CD14-positive monocyte (primary cell): ENCODE measurements around the gene PRSS16. TPM values are rescaled to one million over a fixed set of nuclear protein-coding genes. Genes with fewer than 3 reads are reported as not detected.

ENCODE experiments used
- DNase-seq, 3 donors: peaks; one replicate each; pipeline ENCODE4 v3.0.0-alpha.2; 2011 to 2022
- H2AFZ ChIP-seq: 2 replicates; pipeline ENCODE4 v1.6.0; 2012; ENCODE audit warnings: mild to moderate bottlenecking, low read depth, low read length, inconsistent platforms; ENCODE audit not compliant: insufficient read depth, poor library complexity, severe bottlenecking
- H3K27ac ChIP-seq, 2 donors: 1 replicate in 1 of 2; 2 replicates in 1 of 2; pipeline ENCODE4 v1.5.1; 2012 to 2013; ENCODE audit warnings: low read length in 2 of 2, control low read depth in 1 of 2, inconsistent platforms in 1 of 2, low read depth in 1 of 2, mild to moderate bottlenecking in 1 of 2
- H3K27me3 ChIP-seq, 2 donors: one replicate each; pipeline versions ENCODE4 v1.6.0 to v1.6.1; 2011 to 2013; ENCODE audit warnings: low read length in 2 of 2; ENCODE audit not compliant: control insufficient read depth in 2 of 2, insufficient read depth in 2 of 2
- H3K36me3 ChIP-seq, 2 donors: replicated peaks in 1 of 2; 1 replicate in 1 of 2; 2 replicates in 1 of 2; pipeline versions ENCODE4 v1.5.1 to v1.6.1; 2012 to 2013; ENCODE audit warnings: low read length in 2 of 2, control low read depth in 1 of 2, inconsistent platforms in 1 of 2, mild to moderate bottlenecking in 1 of 2; ENCODE audit not compliant: insufficient read depth in 2 of 2, control insufficient read depth in 1 of 2
- H3K4me1 ChIP-seq, 2 donors: 1 replicate in 1 of 2; 2 replicates in 1 of 2; pipeline versions ENCODE4 v1.5.1 to v1.6.1; 2012 to 2013; ENCODE audit warnings: low read length in 2 of 2, control low read depth in 1 of 2, inconsistent platforms in 1 of 2, mild to moderate bottlenecking in 1 of 2, moderate library complexity in 1 of 2; ENCODE audit not compliant: insufficient read depth in 2 of 2, control insufficient read depth in 1 of 2
- H3K4me2 ChIP-seq: replicated peaks from 2 replicates; pipeline ENCODE3; 2012; ENCODE audit warnings: low read length, moderate library complexity, mild to moderate bottlenecking; ENCODE audit not compliant: poor library complexity, severe bottlenecking; ENCODE audit errors: extremely low read depth
- H3K4me3 ChIP-seq, 3 experiments: fragments of 200-600 bp in 1 of 3; sonication (generic) in 1 of 3; replicated peaks in 1 of 3; 1 replicate in 2 of 3; 2 replicates in 1 of 3; pipeline ENCODE4 v1.5.1; 2011 to 2013; ENCODE audit warnings: low read length in 3 of 3, mild to moderate bottlenecking in 3 of 3, control low read depth in 2 of 3, low read depth in 2 of 3, inconsistent platforms in 1 of 3, moderate library complexity in 1 of 3
- H3K79me2 ChIP-seq: 2 replicates; pipeline ENCODE4 v1.6.0; 2012; ENCODE audit warnings: mild to moderate bottlenecking, control low read depth, inconsistent platforms, low read length, moderate library complexity; ENCODE audit not compliant: insufficient read depth
- H3K9ac ChIP-seq: 2 replicates; pipeline ENCODE4 v1.6.0; 2017; ENCODE audit warnings: low read length, mild to moderate bottlenecking; ENCODE audit not compliant: insufficient read depth, poor library complexity, severe bottlenecking
- H3K9me3 ChIP-seq, 2 donors: replicated peaks in 1 of 2; 1 replicate in 1 of 2; 2 replicates in 1 of 2; pipeline versions ENCODE4 v1.5.1 to v1.6.1; 2012 to 2013; ENCODE audit warnings: low read length in 2 of 2, control low read depth in 1 of 2; ENCODE audit not compliant: control insufficient read depth in 1 of 2, insufficient read depth in 1 of 2
- H4K20me1 ChIP-seq: 2 replicates; pipeline ENCODE4 v1.6.0; 2012; ENCODE audit warnings: mild to moderate bottlenecking, low read length, control low read depth, moderate library complexity; ENCODE audit not compliant: insufficient read depth
- H3K27ac Mint-ChIP-seq, 7 donors: one replicate each; pipeline ENCODE4 v1.8.0; 2020; ENCODE audit warnings: mild to moderate bottlenecking in 7 of 7, mixed read lengths in 7 of 7, moderate library complexity in 6 of 7, inconsistent platforms in 2 of 7
- H3K27me3 Mint-ChIP-seq, 3 donors: one replicate each; pipeline ENCODE4 v1.8.0; 2021 to 2022; ENCODE audit warnings: low read depth in 3 of 3, mild to moderate bottlenecking in 3 of 3, mixed read lengths in 3 of 3, moderate library complexity in 3 of 3, inconsistent platforms in 1 of 3
- H3K36me3 Mint-ChIP-seq, 2 donors: one replicate each; pipeline ENCODE4 v1.8.0; 2020; ENCODE audit warnings: mixed read lengths in 2 of 2, inconsistent platforms in 1 of 2, mild to moderate bottlenecking in 1 of 2
- H3K4me1 Mint-ChIP-seq: one replicate; pipeline ENCODE4 v1.8.0; 2020; ENCODE audit warnings: mild to moderate bottlenecking, mixed read lengths
- H3K4me3 Mint-ChIP-seq, 2 donors: one replicate each; pipeline ENCODE4 v1.8.0; 2020; ENCODE audit warnings: mild to moderate bottlenecking in 2 of 2, mixed read lengths in 2 of 2, moderate library complexity in 1 of 2
- H3K9me3 Mint-ChIP-seq, 7 donors: one replicate each; pipeline ENCODE4 v1.8.0; 2020 to 2022; ENCODE audit warnings: mixed read lengths in 7 of 7, mild to moderate bottlenecking in 6 of 7, moderate library complexity in 6 of 7, inconsistent platforms in 2 of 7
- CTCF ChIP-seq: fragments of 200-600 bp; IDR thresholded peaks from one replicate; pipeline ENCODE4 v1.8.0; 2022; ENCODE audit warnings: antibody characterized with exemption, mild to moderate bottlenecking
- WGBS: methylation state at CpG from one replicate; pipeline ENCODE4 v1.1.5; 2013; ENCODE audit warnings: missing lambda C conversion rate; ENCODE audit not compliant: insufficient coverage; 5-methylcytosine and 5-hydroxymethylcytosine counted together
- intact Hi-C, 2 donors: fragments of 100-400 bp; cut with micrococcal nuclease; formaldehyde crosslinking; loops; one replicate each; pipeline versions ENCODE4 v1.15.0 to v1.15.1; 2023
- polyA plus RNA-seq, 3 donors: library from polyadenylated mRNA; depleted of rRNA in 1 of 3; unstranded in 2 of 3; stranded (reverse) in 1 of 3; fragments of 300-500 nt in 2 of 3; fragments of >200 nt in 1 of 3; fragmentation: Illumina TruSeq in 2 of 3; gene quantifications; 1 replicate in 2 of 3; 2 replicates in 1 of 3; pipeline ENCODE4 v1.2.3, GENCODE V29; 2012 to 2021

The PRSS16 gene
- polyA plus RNA-seq, 3 donors: not detected

GRCh38 chr6:27230758-27231111, 16.8 kb upstream of the PRSS16 start:
- H3K27me3 ChIP-seq: peaks cover 43 to 72% of the 10 kb centered on the region in 2 donors
- Mint-ChIP-seq H3K4me1 (no peaks in the 10 kb centered on the region), H3K4me3 (peak overlapping the region in 1 of 2 donors; percentile 74), H3K36me3 (no peaks in the 10 kb centered on the region), H3K27me3 (peaks cover 64 to 72% (median 70%) of the 10 kb centered on the region in 3 donors), H3K27ac (no peak overlapping the region), H3K9me3 (peaks cover 2 to 36% (median 28%) of the 10 kb centered on the region in 7 donors)
- H3K79me2 ChIP-seq: no peaks in the 10 kb centered on the region
- H3K9ac ChIP-seq: no peak overlapping the region
- no peak overlapping the region for H3K4me3 ChIP-seq
- WGBS: 80% methylated on average over 1 of the region's 7 CpGs
- H3K4me2 ChIP-seq: no peak overlapping the region
- no peak overlapping the region for H2AFZ ChIP-seq
- peaks cover 4 to 35% of the 10 kb centered on the region in 2 donors for H3K9me3 ChIP-seq
- H3K4me1 ChIP-seq: no peaks in the 10 kb centered on the region
- H4K20me1 ChIP-seq: no peaks in the 10 kb centered on the region
- DNase-seq: no peak
- TF ChIP-seq CTCF: no peak
- no peak overlapping the region for H3K27ac ChIP-seq
- no peaks in the 10 kb centered on the region for H3K36me3 ChIP-seq
- intact Hi-C loops: no loop called here

GRCh38 chr6:27234576-27234975, 12.9 kb upstream of the PRSS16 start:
- H3K27ac Mint-ChIP-seq: no peak overlapping the region
- Histone ChIP-seq H3K4me2 (no peak overlapping the region), H3K9ac (no peak overlapping the region), H3K4me1 (no peaks in the 10 kb centered on the region), H3K27ac (no peak overlapping the region), H3K36me3 (no peaks in the 10 kb centered on the region), H3K79me2 (no peaks in the 10 kb centered on the region), H4K20me1 (no peaks in the 10 kb centered on the region), H3K9me3 (peaks cover 17 to 60% of the 10 kb centered on the region in 2 donors), H3K27me3 (peaks cover 69 to 93% of the 10 kb centered on the region in 2 donors), H3K4me3 (no peak overlapping the region), H2AFZ (no peak overlapping the region)
- TF ChIP-seq CTCF: no peak
- peaks cover 8 to 60% (median 49%) of the 10 kb centered on the region in 7 donors for H3K9me3 Mint-ChIP-seq
- no peak for DNase-seq
- peaks cover 10% of the 10 kb centered on the region for H3K4me1 Mint-ChIP-seq
- H3K36me3 Mint-ChIP-seq: peaks cover 0 to 10% of the 10 kb centered on the region in 2 donors
- WGBS: no CpG with 5 or more reads among the region's 3 CpGs
- H3K27me3 Mint-ChIP-seq: peaks cover 81 to 83% (median 82%) of the 10 kb centered on the region in 3 donors
- H3K4me3 Mint-ChIP-seq: peak overlapping the region in 1 of 2 donors; percentile 76
- intact Hi-C loops: no loop called here
